Activated CD8-positive, alpha-beta memory T cell treated with anti-CD3 and anti-CD28 coated beads for 36 hours (primary cell): Measurements from ENCODE around the gene ANKRD7. TPM values are rescaled to one million over a fixed set of nuclear protein-coding genes. Genes with fewer than 3 reads are reported as not detected.

ENCODE experiments used
- total RNA-seq, 2 experiments: library from RNA; stranded (reverse); gene quantifications; one replicate each; pipeline ENCODE4 v1.2.3, GENCODE V29; 2021

The ANKRD7 gene
- total RNA-seq, 2 experiments from 2014 or later, result 0.90 to 1.3 TPM

Other genes with a start within 250 kb of the ANKRD7 start
- 10 to 100 TPM; 43.1 to 43.9 TPM for gene LSM8, start 40.5 kb upstream of the ANKRD7 start, total RNA-seq